ENCODE data around the gene TMEFF1. TPM values are rescaled to one million over a fixed set of nuclear protein-coding genes. Genes with fewer than 3 reads are reported as not detected.

The TMEFF1 gene
- total RNA-seq, 1 donor: 0.54 TPM

GRCh38 chr9:100445903-100446549 is 26.9 kb upstream of the TMEFF1 start:
- DNase-seq (ENCODE audit: low read depth in 2 of 3, low spot score in 2 of 3): no peak

- no peak for DNase-seq (ENCODE audit: low read depth in 2 of 3, low spot score in 2 of 3)
Observed at GRCh38 chr9:100447041-100447440, 25.9 kb upstream of the TMEFF1 start.

- DNase-seq (ENCODE audit: low read depth in 2 of 3, low spot score in 2 of 3): no peak
Observed at GRCh38 chr9:100448266-100448665, 24.7 kb upstream of the TMEFF1 start.

GRCh38 chr9:100449420-100449819 is 23.5 kb upstream of the TMEFF1 start:
- no peak for DNase-seq (ENCODE audit: low read depth in 2 of 3, low spot score in 2 of 3)

- no peak for DNase-seq (ENCODE audit: low read depth in 2 of 3, low spot score in 2 of 3)
Observed at GRCh38 chr9:100452894-100453293, 20.1 kb upstream of the TMEFF1 start.

GRCh38 chr9:100455470-100455869 is 17.5 kb upstream of the TMEFF1 start:
- no peak for DNase-seq (ENCODE audit: low read depth in 2 of 3, low spot score in 2 of 3)

- no peak for DNase-seq (ENCODE audit: low read depth in 2 of 3, low spot score in 2 of 3)
Observed at GRCh38 chr9:100457517-100457916, 15.4 kb upstream of the TMEFF1 start.

- DNase-seq (ENCODE audit: low read depth in 2 of 3, low spot score in 2 of 3): no peak
Observed at GRCh38 chr9:100459963-100460362, 13.0 kb upstream of the TMEFF1 start.

GRCh38 chr9:100465274-100465673 is 7.7 kb upstream of the TMEFF1 start:
- DNase-seq (ENCODE audit: low read depth in 2 of 3, low spot score in 2 of 3): no peak

- DNase-seq (ENCODE audit: low read depth in 2 of 3, low spot score in 2 of 3): no peak
Observed at GRCh38 chr9:100465761-100466160, 7.2 kb upstream of the TMEFF1 start.

- no peak for DNase-seq (ENCODE audit: low read depth in 2 of 3, low spot score in 2 of 3)
Observed at GRCh38 chr9:100466171-100466828, 6.6 kb upstream of the TMEFF1 start.

- no peak for DNase-seq (ENCODE audit: low read depth in 2 of 3, low spot score in 2 of 3)
Observed at GRCh38 chr9:100466829-100467221, 6.1 kb upstream of the TMEFF1 start.

GRCh38 chr9:100468041-100468440 is 4.9 kb upstream of the TMEFF1 start:
- DNase-seq (ENCODE audit: low read depth in 2 of 3, low spot score in 2 of 3): no peak

GRCh38 chr9:100472268-100472667 is 681 bp upstream of the TMEFF1 start:
- DNase-seq (ENCODE audit: low read depth in 2 of 3, low spot score in 2 of 3): peak in 1 of 3 donors; percentile 29

GRCh38 chr9:100473276-100474081 is 530 bp downstream of the TMEFF1 start:
- DNase-seq (ENCODE audit: low read depth in 2 of 3, low spot score in 2 of 3): peak in 2 of 3 donors; percentile 46 to 55

GRCh38 chr9:100474082-100474923 is 1.4 kb downstream of the TMEFF1 start:
- peak in 1 of 3 donors; percentile 8 for DNase-seq (ENCODE audit: low read depth in 2 of 3, low spot score in 2 of 3)

GRCh38 chr9:100474924-100475276 is 2.0 kb downstream of the TMEFF1 start:
- DNase-seq (ENCODE audit: low read depth in 2 of 3, low spot score in 2 of 3): no peak

- DNase-seq (ENCODE audit: low read depth in 2 of 3, low spot score in 2 of 3): no peak
Observed at GRCh38 chr9:100477241-100477640, 4.3 kb downstream of the TMEFF1 start.

GRCh38 chr9:100478192-100478591 is 5.2 kb downstream of the TMEFF1 start:
- no peak for DNase-seq (ENCODE audit: low read depth in 2 of 3, low spot score in 2 of 3)

- DNase-seq (ENCODE audit: low read depth in 2 of 3, low spot score in 2 of 3): no peak
Observed at GRCh38 chr9:100479820-100480219, 6.9 kb downstream of the TMEFF1 start.

GRCh38 chr9:100485196-100485595 is 12.2 kb downstream of the TMEFF1 start:
- no peak for DNase-seq (ENCODE audit: low read depth in 2 of 3, low spot score in 2 of 3)

Measured in hematopoietic multipotent progenitor cell (in vitro differentiated cells).